K562 (cell line): ENCODE measurements around the gene OR2AJ1. TPM values are rescaled to one million over a fixed set of nuclear protein-coding genes. Genes with fewer than 3 reads are reported as not detected.

Experiments used
- ATAC-seq: fragments of 200-7000 bp; cut with Tn5 transposase; 3 replicates; pipeline ENCODE4 v1.9.1; 2020; ENCODE audit warnings: moderate library complexity
- BruUV-seq: library from RNA; stranded (reverse); fragments of 400-500 nt; replicated peaks from 2 replicates; lab custom pipeline; 2021; lab: Mats Ljungman, UMichigan
- CTCF ChIA-PET: fragments of 300-600 bp; formaldehyde crosslinking; extraction: SDS; loops from one replicate; lab custom pipeline; 2021; ENCODE audit warnings: low intra/inter-chr PET ratio; lab: Yijun Ruan, JAX
- POLR2A ChIA-PET: fragments of 300-600, 350-650 bp; sonication (Branson Sonifier 250); formaldehyde crosslinking; extraction: SDS; loops from one replicate; lab custom pipeline; 2021; ENCODE audit warnings: antibody characterized with exemption, inconsistent platforms; lab: Yijun Ruan, JAX
- DNase-seq, 4 experiments: peaks; one replicate each; pipeline versions ENCODE4 v3.0.0 to v3.0.0-alpha.2; 2011 to 2018; ENCODE audit warnings: low spot score in 3 of 4, mixed read lengths in 3 of 4; ENCODE audit errors: extremely low read depth in 1 of 4
- FAIRE-seq: peaks from 2 replicates; lab custom pipeline; 2011; peaks lifted over from hg19 to GRCh38; lab: Jason Lieb, UNC
- H2AFZ ChIP-seq: 2 replicates; pipeline ENCODE4 v1.6.0; 2011; ENCODE audit warnings: low read depth, low read length, control low read depth, inconsistent platforms
- H3K27ac ChIP-seq: fragments of 200-600 bp; 3 replicates; pipeline ENCODE4 v1.8.0; 2011; ENCODE audit warnings: low read depth, mild to moderate bottlenecking, control low read depth, inconsistent platforms, low read length, moderate library complexity, mixed read lengths; ENCODE audit errors: extremely low read depth
- H3K27me3 ChIP-seq, 2 experiments: fragments of 300-600 bp in 1 of 2; 2 replicates in 1 of 2; 3 replicates in 1 of 2; pipeline versions ENCODE4 v1.6.0 to v1.8.0; 2011; ENCODE audit warnings: inconsistent platforms in 2 of 2, low read length in 2 of 2, mild to moderate bottlenecking in 1 of 2, mixed read lengths in 1 of 2, moderate library complexity in 1 of 2; ENCODE audit not compliant: control insufficient read depth in 2 of 2, insufficient read depth in 2 of 2
- H3K36me3 ChIP-seq: fragments of 300-600 bp; 3 replicates; pipeline ENCODE4 v1.8.0; 2011; ENCODE audit warnings: mild to moderate bottlenecking, low read length, inconsistent platforms; ENCODE audit not compliant: control insufficient read depth, insufficient read depth
- H3K4me1 ChIP-seq, 2 experiments: fragments of 200-600 bp in 1 of 2; replicated peaks in 1 of 2; 2 replicates in 1 of 2; 3 replicates in 1 of 2; pipeline versions ENCODE4 v1.5.1 to v1.8.0; 2011; ENCODE audit warnings: inconsistent platforms in 2 of 2, low read length in 2 of 2, mild to moderate bottlenecking in 1 of 2, mixed read lengths in 1 of 2, moderate library complexity in 1 of 2; ENCODE audit not compliant: control insufficient read depth in 2 of 2, insufficient read depth in 2 of 2
- H3K4me2 ChIP-seq: 2 replicates; pipeline ENCODE4 v1.6.1; 2011; ENCODE audit warnings: low read length, control low read depth, inconsistent platforms, mixed read lengths; ENCODE audit not compliant: insufficient read depth
- H3K4me3 ChIP-seq: fragments of 200-600 bp; sonication (generic), shearing (Covaris generic); 2 replicates; pipeline ENCODE4 v1.5.1; 2016; ENCODE audit warnings: control low read depth, inconsistent platforms
- H3K79me2 ChIP-seq: fragments of 200-600 bp; 3 replicates; pipeline ENCODE4 v1.8.0; 2011; ENCODE audit warnings: low read length, inconsistent platforms; ENCODE audit not compliant: control insufficient read depth, insufficient read depth
- H3K9ac ChIP-seq, 2 experiments: 2 replicates each; pipeline versions ENCODE4 v1.6.0 to v1.6.1; 2011; ENCODE audit warnings: low read depth in 2 of 2, low read length in 2 of 2, control low read depth in 1 of 2, inconsistent platforms in 1 of 2, mild to moderate bottlenecking in 1 of 2, mixed read lengths in 1 of 2; ENCODE audit not compliant: insufficient read depth in 1 of 2
- H3K9me1 ChIP-seq: one replicate; pipeline ENCODE4 v1.6.0; 2011; ENCODE audit warnings: inconsistent platforms, mild to moderate bottlenecking, low read length, moderate library complexity; ENCODE audit not compliant: control insufficient read depth, insufficient read depth
- H3K9me3 ChIP-seq: replicated peaks from 2 replicates; pipeline ENCODE4 v1.5.1; 2011; ENCODE audit warnings: low read depth, low read length, inconsistent platforms; ENCODE audit not compliant: control insufficient read depth, insufficient read depth
- H4K20me1 ChIP-seq: replicated peaks from 2 replicates; pipeline ENCODE4 v1.6.1; 2011; ENCODE audit warnings: low read length, inconsistent platforms, mixed read lengths; ENCODE audit not compliant: control insufficient read depth, insufficient read depth
- CREBBP ChIP-seq: IDR thresholded peaks from one replicate; pipeline ENCODE4 v1.6.1; 2012; ENCODE audit warnings: low read depth, mild to moderate bottlenecking, control low read depth, inconsistent platforms, low read length
- FOXA3 ChIP-seq, 2 experiments: fragments of 450-650 bp in 1 of 2; sonication (generic) in 1 of 2; formaldehyde crosslinking; IDR thresholded peaks in 1 of 2; conservative IDR thresholded peaks in 1 of 2; 2 replicates each; pipeline versions ENCODE4 v1.4.0 to v1.8.0; 2020 to 2022; ENCODE audit warnings: mild to moderate bottlenecking in 2 of 2, missing genetic modification reagents in 1 of 2
- MAFF ChIP-seq: IDR thresholded peaks from 2 replicates; pipeline ENCODE4 v1.6.1; 2012; ENCODE audit warnings: low read length, improper control_type of control experiment
- MEF2D ChIP-seq: conservative IDR thresholded peaks from 2 replicates; pipeline ENCODE4 v1.6.1; 2016; ENCODE audit warnings: low read depth, missing genetic modification characterization, missing compliant biosample characterization
- NR2C2 ChIP-seq, 2 experiments: fragments of 200-800 bp in 1 of 2; sonication (Bioruptor generic) in 1 of 2; sonication (generic) in 1 of 2; formaldehyde crosslinking in 1 of 2; IDR thresholded peaks; 2 replicates each; pipeline versions ENCODE4 v1.6.1 to v1.8.0; 2016 to 2022; ENCODE audit warnings: mild to moderate bottlenecking in 1 of 2, missing compliant biosample characterization in 1 of 2, missing genetic modification characterization in 1 of 2, missing genetic modification reagents in 1 of 2
- PRPF4 ChIP-seq: fragments of 200-400 bp; formaldehyde crosslinking; IDR thresholded peaks from one replicate; pipeline ENCODE4 v1.6.1; 2017; ENCODE audit warnings: low read length, low read depth, mild to moderate bottlenecking; ENCODE audit not compliant: insufficient read depth, poor library complexity, severe bottlenecking
- TAF7 ChIP-seq: fragments of 450-650 bp; IDR thresholded peaks from 2 replicates; pipeline ENCODE4 v1.6.1; 2016; ENCODE audit warnings: missing genetic modification characterization, missing compliant biosample characterization
- ZNF77 ChIP-seq: fragments of 250-450 bp; sonication (Bioruptor Pico); IDR thresholded peaks from 2 replicates; pipeline ENCODE4 v1.5.0; 2020
- WGBS: fragments of 100-300 bp; shearing (Covaris generic); methylation state at CpG from one replicate; pipeline ENCODE4 v1.1.6; 2016; ENCODE audit warnings: low coverage, mixed read lengths; ENCODE audit not compliant: insufficient coverage; ENCODE audit errors: missing lambda C conversion rate; 5-methylcytosine and 5-hydroxymethylcytosine counted together
- in situ Hi-C: fragments of 300-500 bp; cut with MboI; formaldehyde crosslinking; loops from 4 replicates; pipeline ENCODE4 v1.15.0; 2018; ENCODE audit warnings: inconsistent platforms, mixed read lengths
- intact Hi-C: fragments of 100-400 bp; cut with micrococcal nuclease; formaldehyde crosslinking; loops from 2 replicates; pipeline ENCODE4 v1.14.2; 2022
- polyA plus RNA-seq, 8 experiments: library from polyadenylated mRNA; depleted of rRNA in 4 of 8; stranded (reverse) in 5 of 8; unstranded in 3 of 8; fragments of >200 nt; fragmentation: Nextera tagmentation in 2 of 8; fragmentation: Illumina TruSeq in 1 of 8; extraction: Ambion mirVana in 2 of 8; extraction: Trizol in 1 of 8; gene quantifications; 2 replicates each; pipeline versions ENCODE4 v1.2.1 to v1.2.3, GENCODE V29; 2011 to 2014; ENCODE audit warnings: inconsistent platforms in 1 of 8, missing spikeins in 1 of 8
- total RNA-seq, 7 experiments: library from RNA; depleted of rRNA in 6 of 7; stranded (reverse); fragments of >200 nt in 6 of 7; fragmentation: Illumina TruSeq in 2 of 7; extraction: Trizol in 2 of 7; gene quantifications; 2 replicates each; pipeline versions ENCODE4 v1.2.1 to v1.2.3, GENCODE V29; 2011 to 2021; ENCODE audit warnings: low replicate concordance in 1 of 7
- TF ChIP-seq, protein P1 (sequence below): fragments of 450-650 bp; conservative IDR thresholded peaks from 2 replicates; pipeline ENCODE4 v1.6.1; 2016; ENCODE audit warnings: missing genetic modification characterization, low read depth, mild to moderate bottlenecking, control low read depth, missing compliant biosample characterization
- TF ChIP-seq, protein P2 (sequence below): fragments of 450-650 bp; IDR thresholded peaks from 2 replicates; pipeline ENCODE4 v1.6.1; 2016; ENCODE audit warnings: mild to moderate bottlenecking

OR2AJ1 gene
- total and polyA plus RNA-seq, 9 of the 15 experiments (the other 6 are each of a cell fraction or from before 2014, with no cell fraction given), result not detected

DNA sequence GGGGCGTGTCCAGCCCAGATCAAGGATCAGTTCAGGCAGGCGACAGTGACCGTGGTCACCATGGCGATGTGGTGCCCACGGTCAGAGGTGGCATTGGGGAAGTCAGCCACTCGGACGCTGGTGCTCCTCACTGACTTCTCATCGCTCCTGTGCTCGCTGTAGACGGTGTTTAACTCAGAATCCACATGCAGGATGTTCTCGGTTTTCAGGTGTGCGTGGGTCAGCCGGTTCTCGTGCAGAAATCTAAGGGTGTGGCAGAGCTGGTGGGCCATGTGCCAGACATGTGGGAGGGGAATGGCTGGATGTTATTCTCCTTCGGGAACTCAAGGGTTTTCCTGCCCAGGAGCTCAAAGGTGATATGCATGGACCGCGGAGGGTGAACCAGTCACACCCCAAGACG, 11.7 kb downstream of the OR2AJ1 start:
- no peaks in the 10 kb centered on the region for H3K9me1 ChIP-seq

More for the DNA sequence above, 11.7 kb downstream of the OR2AJ1 start:
- FAIRE-seq (no peak), DNase-seq (no peak), ATAC-seq (no peak)
- Histone ChIP-seq H4K20me1 (no peaks in the 10 kb centered on the region), H3K36me3 (no peaks in the 10 kb centered on the region), H3K27ac (no peak overlapping the region), H3K4me1 (peaks cover 0 to 11% of the 10 kb centered on the region in 2 experiments; a peak in 2 of 5 replicates), H3K9ac (no peak overlapping the region), H3K79me2 (no peaks in the 10 kb centered on the region), H3K4me3 (no peak overlapping the region), H2AFZ (peak overlapping the region; percentile 98; the same call in 1 of the 2 replicates), H3K4me2 (no peak overlapping the region), H3K9me3 (peaks cover 7% of the 10 kb centered on the region; the same call in 1 of the 2 replicates), H3K27me3 (no peaks in the 10 kb centered on the region)
- CTCF ChIA-PET, result interaction anchor here (0.7 to 1.0 kb wide), 4 partner anchors 68 to 873 kb away, joined by 3 read pairs; no protein-coding TSS in a partner anchor
- BruUV-seq, result no TSS peak
- TF ChIP-seq MAFF (no peak), CREBBP (no peak), FOXA3 (CRISPR knock-in tag; conservative IDR thresholded peaks at IDR 0.05 in 1 of 2, IDR thresholded peaks at IDR 0.05 in 1 of 2) (no peak), NR2C2 (CRISPR knock-in tag; IDR thresholded peaks at IDR 0.05) (no peak), NR2C2 (tag; IDR thresholded peaks at IDR 0.05) (no peak), PRPF4 (no peak), MEF2D (tag) (no peak), ZNF77 (CRISPR knock-in tag) (no peak), TAF7 (no peak)
- TF ChIP-seq, protein P1, sequence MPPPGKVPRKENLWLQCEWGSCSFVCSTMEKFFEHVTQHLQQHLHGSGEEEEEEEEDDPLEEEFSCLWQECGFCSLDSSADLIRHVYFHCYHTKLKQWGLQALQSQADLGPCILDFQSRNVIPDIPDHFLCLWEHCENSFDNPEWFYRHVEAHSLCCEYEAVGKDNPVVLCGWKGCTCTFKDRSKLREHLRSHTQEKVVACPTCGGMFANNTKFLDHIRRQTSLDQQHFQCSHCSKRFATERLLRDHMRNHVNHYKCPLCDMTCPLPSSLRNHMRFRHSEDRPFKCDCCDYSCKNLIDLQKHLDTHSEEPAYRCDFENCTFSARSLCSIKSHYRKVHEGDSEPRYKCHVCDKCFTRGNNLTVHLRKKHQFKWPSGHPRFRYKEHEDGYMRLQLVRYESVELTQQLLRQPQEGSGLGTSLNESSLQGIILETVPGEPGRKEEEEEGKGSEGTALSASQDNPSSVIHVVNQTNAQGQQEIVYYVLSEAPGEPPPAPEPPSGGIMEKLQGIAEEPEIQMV (tag), result no peak
- TF ChIP-seq, protein P2, sequence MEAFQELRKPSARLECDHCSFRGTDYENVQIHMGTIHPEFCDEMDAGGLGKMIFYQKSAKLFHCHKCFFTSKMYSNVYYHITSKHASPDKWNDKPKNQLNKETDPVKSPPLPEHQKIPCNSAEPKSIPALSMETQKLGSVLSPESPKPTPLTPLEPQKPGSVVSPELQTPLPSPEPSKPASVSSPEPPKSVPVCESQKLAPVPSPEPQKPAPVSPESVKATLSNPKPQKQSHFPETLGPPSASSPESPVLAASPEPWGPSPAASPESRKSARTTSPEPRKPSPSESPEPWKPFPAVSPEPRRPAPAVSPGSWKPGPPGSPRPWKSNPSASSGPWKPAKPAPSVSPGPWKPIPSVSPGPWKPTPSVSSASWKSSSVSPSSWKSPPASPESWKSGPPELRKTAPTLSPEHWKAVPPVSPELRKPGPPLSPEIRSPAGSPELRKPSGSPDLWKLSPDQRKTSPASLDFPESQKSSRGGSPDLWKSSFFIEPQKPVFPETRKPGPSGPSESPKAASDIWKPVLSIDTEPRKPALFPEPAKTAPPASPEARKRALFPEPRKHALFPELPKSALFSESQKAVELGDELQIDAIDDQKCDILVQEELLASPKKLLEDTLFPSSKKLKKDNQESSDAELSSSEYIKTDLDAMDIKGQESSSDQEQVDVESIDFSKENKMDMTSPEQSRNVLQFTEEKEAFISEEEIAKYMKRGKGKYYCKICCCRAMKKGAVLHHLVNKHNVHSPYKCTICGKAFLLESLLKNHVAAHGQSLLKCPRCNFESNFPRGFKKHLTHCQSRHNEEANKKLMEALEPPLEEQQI, result no peak
- in situ Hi-C loops (no loop called here), intact Hi-C loops (loop anchor here (5.0 to 10.0 kb wide), 4 partner anchors 104 to 871 kb away; no protein-coding TSS in a partner anchor)
- WGBS, result 57% methylated on average over 18 of the region's 18 CpGs
- POLR2A ChIA-PET, result no interaction called here
